ENCODE data around the gene NPC2. TPM values are rescaled to one million over a fixed set of nuclear protein-coding genes. Genes with fewer than 3 reads are reported as not detected.
"Not testable (repeated sequence)": the region's sequence is repeated elsewhere in the genome, so short reads cannot be mapped to it uniquely, and the experiment has no call there.

NPC2 gene
- polyA plus RNA-seq, 4 donors = 350 to 360 (median 355) TPM

GRCh38 chr14:74475678-74476077 is 17.4 kb downstream of the NPC2 start:
- DNase-seq (ENCODE audit: low read depth in 4 of 4, low spot score in 3 of 4) = no peak

GRCh38 chr14:74474376-74474775 is 18.7 kb downstream of the NPC2 start:
- no peak for DNase-seq (ENCODE audit: low read depth in 4 of 4, low spot score in 3 of 4)

- DNase-seq (ENCODE audit: low read depth in 4 of 4, low spot score in 3 of 4) = no peak
Measured at GRCh38 chr14:74472601-74473000, 20.5 kb downstream of the NPC2 start.

GRCh38 chr14:74469548-74470518 is 23.3 kb downstream of the NPC2 start:
- no peak for DNase-seq (ENCODE audit: low read depth in 4 of 4, low spot score in 3 of 4)

GRCh38 chr14:74468513-74468912 is 24.6 kb downstream of the NPC2 start:
- DNase-seq (ENCODE audit: low read depth in 4 of 4, low spot score in 3 of 4) = no peak

GRCh38 chr14:74465335-74465734 is 27.8 kb downstream of the NPC2 start:
- DNase-seq (ENCODE audit: low read depth in 4 of 4, low spot score in 3 of 4) = no peak

GRCh38 chr14:74464785-74465184 is 28.3 kb downstream of the NPC2 start:
- no peak for DNase-seq (ENCODE audit: low read depth in 4 of 4, low spot score in 3 of 4)

- no peak for DNase-seq (ENCODE audit: low read depth in 4 of 4, low spot score in 3 of 4)
Measured at GRCh38 chr14:74463697-74464096, 29.4 kb downstream of the NPC2 start.

- DNase-seq (ENCODE audit: low read depth in 4 of 4, low spot score in 3 of 4) = no peak
Measured at GRCh38 chr14:74462993-74463392, 30.1 kb downstream of the NPC2 start.

- no peak for DNase-seq (ENCODE audit: low read depth in 4 of 4, low spot score in 3 of 4)
Measured at GRCh38 chr14:74459976-74460375, 33.1 kb downstream of the NPC2 start.

- no peak for DNase-seq (ENCODE audit: low read depth in 4 of 4, low spot score in 3 of 4)
Measured at GRCh38 chr14:74459289-74459946, 33.7 kb downstream of the NPC2 start.

GRCh38 chr14:74457565-74457895 is 35.6 kb downstream of the NPC2 start:
- DNase-seq (ENCODE audit: low read depth in 4 of 4, low spot score in 3 of 4) = no peak

- DNase-seq (ENCODE audit: low read depth in 4 of 4, low spot score in 3 of 4) = no peak
Measured at GRCh38 chr14:74456684-74457564, 36.2 kb downstream of the NPC2 start.

- DNase-seq (ENCODE audit: low read depth in 4 of 4, low spot score in 3 of 4) = not testable (repeated sequence)
Measured at GRCh38 chr14:74454397-74454796, 38.7 kb downstream of the NPC2 start.

- DNase-seq (ENCODE audit: low read depth in 4 of 4, low spot score in 3 of 4) = no peak
Measured at GRCh38 chr14:74444866-74445265, 48.2 kb downstream of the NPC2 start.

- no peak for DNase-seq (ENCODE audit: low read depth in 4 of 4, low spot score in 3 of 4)
Measured at GRCh38 chr14:74442757-74443156, 50.3 kb downstream of the NPC2 start.

- no peak for DNase-seq (ENCODE audit: low read depth in 4 of 4, low spot score in 3 of 4)
Measured at GRCh38 chr14:74441113-74441512, 52.0 kb downstream of the NPC2 start.

- no peak for DNase-seq (ENCODE audit: low read depth in 4 of 4, low spot score in 3 of 4)
Measured at GRCh38 chr14:74438351-74438915, 54.7 kb downstream of the NPC2 start.

- no peak for DNase-seq (ENCODE audit: low read depth in 4 of 4, low spot score in 3 of 4)
Measured at GRCh38 chr14:74437496-74438053, 55.5 kb downstream of the NPC2 start.

- no peak for DNase-seq (ENCODE audit: low read depth in 4 of 4, low spot score in 3 of 4)
Measured at GRCh38 chr14:74434294-74434693, 58.8 kb downstream of the NPC2 start.

Data from right renal pelvis (tissue), 4 donors.